ENCODE measurements around the gene DISC1. TPM values are rescaled to one million over a fixed set of nuclear protein-coding genes. Genes with fewer than 3 reads are reported as not detected.
"Not testable (repeated sequence)": the region's sequence is repeated elsewhere in the genome, so short reads cannot be mapped to it uniquely, and the experiment has no call there.

The DISC1 gene
- total and polyA plus RNA-seq, 11 donors, result 0.76 to 12.8 (median 4.3) TPM

GRCh38 chr1:231667896-231668506 is 41.4 kb downstream of the DISC1 start:
- TF ChIP-seq POLR2A (IDR thresholded peaks at IDR 0.05), result no peak
- no peak for TF ChIP-seq CTCF (IDR thresholded peaks at IDR 0.05)
- no peak overlapping the region for H3K27ac ChIP-seq
- ATAC-seq (no peak), DNase-seq (no peak)
- H3K36me3 ChIP-seq, result no peaks in the 10 kb centered on the region
- H3K4me1 ChIP-seq, result peaks cover 0 to 16% (median 0%) of the 10 kb centered on the region in 12 donors
- H3K27me3 ChIP-seq, result no peaks in the 10 kb centered on the region
- peaks cover 0 to 32% (median 10%) of the 10 kb centered on the region in 12 donors for H3K9me3 ChIP-seq
- 93 to 97% (median 95%) methylated on average over 3 of the region's 3 CpGs for WGBS, 4 donors
- intact Hi-C loops (cut with DNase I), result no loop called here
- H3K4me3 ChIP-seq, result no peak overlapping the region

- DNase-seq (no peak), ATAC-seq (no peak)
- Histone ChIP-seq H3K9me3 (peaks cover 0 to 24% (median 10%) of the 10 kb centered on the region in 12 donors), H3K27ac (no peak overlapping the region), H3K4me1 (peaks cover 0 to 16% (median 0%) of the 10 kb centered on the region in 12 donors), H3K27me3 (no peaks in the 10 kb centered on the region), H3K4me3 (no peak overlapping the region), H3K36me3 (no peaks in the 10 kb centered on the region)
- intact Hi-C loops (cut with DNase I), result no loop called here
- TF ChIP-seq CTCF (IDR thresholded peaks at IDR 0.05) (no peak), POLR2A (IDR thresholded peaks at IDR 0.05) (no peak)
Observed at GRCh38 chr1:231668826-231669225, 42.2 kb downstream of the DISC1 start.

- H3K4me3 ChIP-seq; H3K27ac ChIP-seq; DNase-seq; H3K27me3 ChIP-seq; ATAC-seq; H3K36me3 ChIP-seq; intact Hi-C loops (cut with DNase I): not testable (repeated sequence)
- Histone ChIP-seq H3K4me1 (peaks cover 0 to 13% (median 0%) of the 10 kb centered on the region in 12 donors), H3K9me3 (peaks cover 0 to 24% (median 10%) of the 10 kb centered on the region in 12 donors)
- WGBS, 4 donors, result 70 to 93% (median 82%) methylated on average over 4 of the region's 4 CpGs
Observed at GRCh38 chr1:231669864-231670621, 43.5 kb downstream of the DISC1 start.

- Histone ChIP-seq H3K27ac (no peak overlapping the region), H3K9me3 (peaks cover 0 to 24% (median 10%) of the 10 kb centered on the region in 12 donors), H3K4me3 (no peak overlapping the region), H3K36me3 (no peaks in the 10 kb centered on the region), H3K27me3 (no peaks in the 10 kb centered on the region), H3K4me1 (peaks cover 0 to 10% (median 0%) of the 10 kb centered on the region in 12 donors)
- intact Hi-C loops (cut with DNase I), result no loop called here
- WGBS, 4 donors, result 93 to 98% (median 96%) methylated on average over 1 of the region's 1 CpG
- TF ChIP-seq POLR2A (IDR thresholded peaks at IDR 0.05), result no peak
- no peak for TF ChIP-seq CTCF (IDR thresholded peaks at IDR 0.05)
- DNase-seq, result no peak
- ATAC-seq, result no peak
Observed at GRCh38 chr1:231670755-231671154, 44.2 kb downstream of the DISC1 start.
